ENCODE data around the gene RNF152. TPM values are rescaled to one million over a fixed set of nuclear protein-coding genes. Genes with fewer than 3 reads are reported as not detected.

The RNF152 gene
- total RNA-seq, 1 donor: 12.8 TPM

GRCh38 chr18:61926532-61926931 lies 33.7 kb upstream of the RNF152 start:
- H3K4me3 ChIP-seq (ENCODE audit: low read depth, low read length): no peak overlapping the region
- no peak for TF ChIP-seq CTCF (IDR thresholded peaks at IDR 0.05; ENCODE audit: insufficient read depth, low read length)
- DNase-seq (ENCODE audit: low read depth): no peak

- H3K4me3 ChIP-seq (ENCODE audit: low read depth, low read length): no peak overlapping the region
- TF ChIP-seq CTCF (IDR thresholded peaks at IDR 0.05; ENCODE audit: insufficient read depth, low read length): no peak
- DNase-seq (ENCODE audit: low read depth): no peak
Observed at GRCh38 chr18:61924550-61924949, 31.7 kb upstream of the RNF152 start.

- no peak for DNase-seq (ENCODE audit: low read depth)
- TF ChIP-seq CTCF (IDR thresholded peaks at IDR 0.05; ENCODE audit: insufficient read depth, low read length): no peak
Observed at GRCh38 chr18:61922435-61922834, 29.6 kb upstream of the RNF152 start.

GRCh38 chr18:61921621-61922235 lies 28.9 kb upstream of the RNF152 start:
- H3K4me3 ChIP-seq (ENCODE audit: low read depth, low read length): no peak overlapping the region
- TF ChIP-seq CTCF (IDR thresholded peaks at IDR 0.05; ENCODE audit: insufficient read depth, low read length): no peak
- no peak for DNase-seq (ENCODE audit: low read depth)

More at GRCh38 chr18:61922435-61922834, 29.6 kb upstream of the RNF152 start:
- no peak overlapping the region for H3K4me3 ChIP-seq (ENCODE audit: low read depth, low read length)

GRCh38 chr18:61917818-61918217 lies 25.0 kb upstream of the RNF152 start:
- DNase-seq (ENCODE audit: low read depth): no peak
- TF ChIP-seq CTCF (IDR thresholded peaks at IDR 0.05; ENCODE audit: insufficient read depth, low read length): no peak
- H3K4me3 ChIP-seq (ENCODE audit: low read depth, low read length): no peak overlapping the region

GRCh38 chr18:61912476-61912875 lies 19.7 kb upstream of the RNF152 start:
- no peak overlapping the region for H3K4me3 ChIP-seq (ENCODE audit: low read depth, low read length)
- no peak for TF ChIP-seq CTCF (IDR thresholded peaks at IDR 0.05; ENCODE audit: insufficient read depth, low read length)
- no peak for DNase-seq (ENCODE audit: low read depth)

- TF ChIP-seq CTCF (IDR thresholded peaks at IDR 0.05; ENCODE audit: insufficient read depth, low read length): no peak
- H3K4me3 ChIP-seq (ENCODE audit: low read depth, low read length): no peak overlapping the region
- no peak for DNase-seq (ENCODE audit: low read depth)
Observed at GRCh38 chr18:61910101-61910500, 17.3 kb upstream of the RNF152 start.

Data from fibroblast of the aortic adventitia (primary cell).